GM19239 (cell line): ENCODE measurements around the gene KIR3DL2.
"Not testable (repeated sequence)": the region's sequence is repeated elsewhere in the genome, so short reads cannot be mapped to it uniquely, and the experiment has no call there.

Source experiments
- DNase-seq: peaks from one replicate; pipeline ENCODE4 v3.0.0; 2011; ENCODE audit warnings: low spot score; ENCODE audit not compliant: insufficient read length
- FAIRE-seq: peaks from 2 replicates; lab custom pipeline; 2011; peaks lifted over from hg19 to GRCh38; lab: Jason Lieb, UNC

The KIR3DL2 gene

GRCh38 chr19:54906819-54907218 lies 56.6 kb downstream of the KIR3DL2 start:
- DNase-seq, result no peak
- FAIRE-seq, result no peak

GRCh38 chr19:54907899-54908298 lies 57.7 kb downstream of the KIR3DL2 start:
- not testable (repeated sequence) for FAIRE-seq, DNase-seq
